NAMALWA (cell line): ENCODE results near the gene DTNB.
"Not testable (repeated sequence)": the region's sequence is repeated elsewhere in the genome, so short reads cannot be mapped to it uniquely, and the experiment has no call there.

Source experiments
- DNase-seq: peaks from one replicate; pipeline ENCODE4 v3.0.0-alpha.2; 2015; ENCODE audit warnings: low spot score

DTNB gene

GRCh38 chr2:25541378-25541777, 132.0 kb downstream of the DTNB start:
- no peak for DNase-seq

- DNase-seq, result no peak
These were observed 134.2 kb downstream of the DTNB start for GRCh38 chr2:25539136-25539535.

- DNase-seq, result no peak
These were observed 135.9 kb downstream of the DTNB start for GRCh38 chr2:25537526-25537925.

- DNase-seq, result not testable (repeated sequence)
These were observed 137.7 kb downstream of the DTNB start for GRCh38 chr2:25535411-25536289.

- not testable (repeated sequence) for DNase-seq
These were observed 138.4 kb downstream of the DTNB start for GRCh38 chr2:25534937-25535336.

- DNase-seq, result no peak
These were observed 138.9 kb downstream of the DTNB start for GRCh38 chr2:25534455-25534854.

- DNase-seq, result not testable (repeated sequence)
These were observed 139.6 kb downstream of the DTNB start for GRCh38 chr2:25533771-25534170.

GRCh38 chr2:25532521-25532920, 140.9 kb downstream of the DTNB start:
- no peak for DNase-seq

GRCh38 chr2:25529034-25529433, 144.3 kb downstream of the DTNB start:
- no peak for DNase-seq

- DNase-seq, result no peak
These were observed 145.2 kb downstream of the DTNB start for GRCh38 chr2:25528173-25528572.

GRCh38 chr2:25524507-25524906, 148.9 kb downstream of the DTNB start:
- DNase-seq, result no peak

GRCh38 chr2:25523060-25523459, 150.3 kb downstream of the DTNB start:
- DNase-seq, result no peak

GRCh38 chr2:25521665-25522387, 151.6 kb downstream of the DTNB start:
- peak; percentile 91 for DNase-seq

GRCh38 chr2:25521126-25521525, 152.3 kb downstream of the DTNB start:
- no peak for DNase-seq

- no peak for DNase-seq
These were observed 155.7 kb downstream of the DTNB start for GRCh38 chr2:25517701-25518100.

- DNase-seq, result peak; percentile 7
These were observed 159.2 kb downstream of the DTNB start for GRCh38 chr2:25514043-25514637.

GRCh38 chr2:25512707-25513106, 160.7 kb downstream of the DTNB start:
- DNase-seq, result no peak

GRCh38 chr2:25506226-25506625, 167.2 kb downstream of the DTNB start:
- DNase-seq, result no peak

- DNase-seq, result no peak
These were observed 167.8 kb downstream of the DTNB start for GRCh38 chr2:25505622-25506021.

GRCh38 chr2:25505182-25505581, 168.2 kb downstream of the DTNB start:
- no peak for DNase-seq

GRCh38 chr2:25504266-25504665, 169.1 kb downstream of the DTNB start:
- DNase-seq, result no peak

GRCh38 chr2:25499157-25499556, 174.2 kb downstream of the DTNB start:
- no peak for DNase-seq

- no peak for DNase-seq
These were observed 175.4 kb downstream of the DTNB start for GRCh38 chr2:25497918-25498407.
